K562 (cell line): ENCODE measurements around the gene SERPINB12. TPM values are rescaled to one million over a fixed set of nuclear protein-coding genes. Genes with fewer than 3 reads are reported as not detected.

Experiments used
- ATAC-seq: fragments of 200-7000 bp; cut with Tn5 transposase; 3 replicates; pipeline ENCODE4 v1.9.1; 2020; ENCODE audit warnings: moderate library complexity
- BruUV-seq: library from RNA; stranded (reverse); fragments of 400-500 nt; replicated peaks from 2 replicates; lab custom pipeline; 2021; lab: Mats Ljungman, UMichigan
- CTCF ChIA-PET: fragments of 300-600 bp; formaldehyde crosslinking; extraction: SDS; loops from one replicate; lab custom pipeline; 2021; ENCODE audit warnings: low intra/inter-chr PET ratio; lab: Yijun Ruan, JAX
- POLR2A ChIA-PET: fragments of 300-600, 350-650 bp; sonication (Branson Sonifier 250); formaldehyde crosslinking; extraction: SDS; loops from one replicate; lab custom pipeline; 2021; ENCODE audit warnings: antibody characterized with exemption, inconsistent platforms; lab: Yijun Ruan, JAX
- DNase-seq, 4 experiments: peaks; one replicate each; pipeline versions ENCODE4 v3.0.0 to v3.0.0-alpha.2; 2011 to 2018; ENCODE audit warnings: low spot score in 3 of 4, mixed read lengths in 3 of 4; ENCODE audit errors: extremely low read depth in 1 of 4
- FAIRE-seq: peaks from 2 replicates; lab custom pipeline; 2011; peaks lifted over from hg19 to GRCh38; lab: Jason Lieb, UNC
- H2AFZ ChIP-seq: 2 replicates; pipeline ENCODE4 v1.6.0; 2011; ENCODE audit warnings: low read depth, low read length, control low read depth, inconsistent platforms
- H3K27ac ChIP-seq: fragments of 200-600 bp; 3 replicates; pipeline ENCODE4 v1.8.0; 2011; ENCODE audit warnings: low read depth, mild to moderate bottlenecking, control low read depth, inconsistent platforms, low read length, moderate library complexity, mixed read lengths; ENCODE audit errors: extremely low read depth
- H3K27me3 ChIP-seq, 2 experiments: fragments of 300-600 bp in 1 of 2; 2 replicates in 1 of 2; 3 replicates in 1 of 2; pipeline versions ENCODE4 v1.6.0 to v1.8.0; 2011; ENCODE audit warnings: inconsistent platforms in 2 of 2, low read length in 2 of 2, mild to moderate bottlenecking in 1 of 2, mixed read lengths in 1 of 2, moderate library complexity in 1 of 2; ENCODE audit not compliant: control insufficient read depth in 2 of 2, insufficient read depth in 2 of 2
- H3K36me3 ChIP-seq: fragments of 300-600 bp; 3 replicates; pipeline ENCODE4 v1.8.0; 2011; ENCODE audit warnings: mild to moderate bottlenecking, low read length, inconsistent platforms; ENCODE audit not compliant: control insufficient read depth, insufficient read depth
- H3K4me1 ChIP-seq, 2 experiments: fragments of 200-600 bp in 1 of 2; replicated peaks in 1 of 2; 2 replicates in 1 of 2; 3 replicates in 1 of 2; pipeline versions ENCODE4 v1.5.1 to v1.8.0; 2011; ENCODE audit warnings: inconsistent platforms in 2 of 2, low read length in 2 of 2, mild to moderate bottlenecking in 1 of 2, mixed read lengths in 1 of 2, moderate library complexity in 1 of 2; ENCODE audit not compliant: control insufficient read depth in 2 of 2, insufficient read depth in 2 of 2
- H3K4me2 ChIP-seq: 2 replicates; pipeline ENCODE4 v1.6.1; 2011; ENCODE audit warnings: low read length, control low read depth, inconsistent platforms, mixed read lengths; ENCODE audit not compliant: insufficient read depth
- H3K4me3 ChIP-seq: fragments of 200-600 bp; sonication (generic), shearing (Covaris generic); 2 replicates; pipeline ENCODE4 v1.5.1; 2016; ENCODE audit warnings: control low read depth, inconsistent platforms
- H3K79me2 ChIP-seq: fragments of 200-600 bp; 3 replicates; pipeline ENCODE4 v1.8.0; 2011; ENCODE audit warnings: low read length, inconsistent platforms; ENCODE audit not compliant: control insufficient read depth, insufficient read depth
- H3K9ac ChIP-seq, 2 experiments: 2 replicates each; pipeline versions ENCODE4 v1.6.0 to v1.6.1; 2011; ENCODE audit warnings: low read depth in 2 of 2, low read length in 2 of 2, control low read depth in 1 of 2, inconsistent platforms in 1 of 2, mild to moderate bottlenecking in 1 of 2, mixed read lengths in 1 of 2; ENCODE audit not compliant: insufficient read depth in 1 of 2
- H3K9me1 ChIP-seq: one replicate; pipeline ENCODE4 v1.6.0; 2011; ENCODE audit warnings: inconsistent platforms, mild to moderate bottlenecking, low read length, moderate library complexity; ENCODE audit not compliant: control insufficient read depth, insufficient read depth
- H3K9me3 ChIP-seq: replicated peaks from 2 replicates; pipeline ENCODE4 v1.5.1; 2011; ENCODE audit warnings: low read depth, low read length, inconsistent platforms; ENCODE audit not compliant: control insufficient read depth, insufficient read depth
- H4K20me1 ChIP-seq: replicated peaks from 2 replicates; pipeline ENCODE4 v1.6.1; 2011; ENCODE audit warnings: low read length, inconsistent platforms, mixed read lengths; ENCODE audit not compliant: control insufficient read depth, insufficient read depth
- GABPB1 ChIP-seq: sonication (generic); formaldehyde crosslinking; IDR thresholded peaks from 2 replicates; pipeline ENCODE4 v1.8.0; 2022; ENCODE audit warnings: mild to moderate bottlenecking, missing genetic modification reagents
- KLF10 ChIP-seq: fragments of 250-450 bp; sonication (Bioruptor Pico); IDR thresholded peaks from 2 replicates; pipeline ENCODE4 v1.6.1; 2021; ENCODE audit warnings: matching md5 sums
- ZFPM2 ChIP-seq: fragments of 250-450 bp; sonication (Bioruptor Pico); IDR thresholded peaks from 2 replicates; pipeline ENCODE4 v1.5.1; 2022; ENCODE audit warnings: mild to moderate bottlenecking
- ZNF644 ChIP-seq: fragments of 200-800 bp; sonication (Bioruptor generic); IDR thresholded peaks from 2 replicates; pipeline ENCODE4 v1.6.1; 2016; ENCODE audit warnings: low read depth, missing genetic modification characterization, missing compliant biosample characterization
- in situ Hi-C: fragments of 300-500 bp; cut with MboI; formaldehyde crosslinking; loops from 4 replicates; pipeline ENCODE4 v1.15.0; 2018; ENCODE audit warnings: inconsistent platforms, mixed read lengths
- intact Hi-C: fragments of 100-400 bp; cut with micrococcal nuclease; formaldehyde crosslinking; loops from 2 replicates; pipeline ENCODE4 v1.14.2; 2022
- polyA plus RNA-seq, 8 experiments: library from polyadenylated mRNA; depleted of rRNA in 4 of 8; stranded (reverse) in 5 of 8; unstranded in 3 of 8; fragments of >200 nt; fragmentation: Nextera tagmentation in 2 of 8; fragmentation: Illumina TruSeq in 1 of 8; extraction: Ambion mirVana in 2 of 8; extraction: Trizol in 1 of 8; gene quantifications; 2 replicates each; pipeline versions ENCODE4 v1.2.1 to v1.2.3, GENCODE V29; 2011 to 2014; ENCODE audit warnings: inconsistent platforms in 1 of 8, missing spikeins in 1 of 8
- total RNA-seq, 7 experiments: library from RNA; depleted of rRNA in 6 of 7; stranded (reverse); fragments of >200 nt in 6 of 7; fragmentation: Illumina TruSeq in 2 of 7; extraction: Trizol in 2 of 7; gene quantifications; 2 replicates each; pipeline versions ENCODE4 v1.2.1 to v1.2.3, GENCODE V29; 2011 to 2021; ENCODE audit warnings: low replicate concordance in 1 of 7
- TF ChIP-seq, protein P1 (sequence below): sonication (generic); formaldehyde crosslinking; IDR thresholded peaks from 2 replicates; pipeline ENCODE4 v1.9.0; 2022; ENCODE audit warnings: mild to moderate bottlenecking, missing genetic modification reagents
- TF ChIP-seq, protein P2 (sequence below): fragments of 450-650 bp; formaldehyde crosslinking; IDR thresholded peaks from 2 replicates; pipeline ENCODE4 v1.4.0; 2020; ENCODE audit warnings: mild to moderate bottlenecking, moderate library complexity

SERPINB12 gene
- total and polyA plus RNA-seq, 9 of the 15 experiments (the other 6 are each of a cell fraction or from before 2014, with no cell fraction given), result not detected

DNA sequence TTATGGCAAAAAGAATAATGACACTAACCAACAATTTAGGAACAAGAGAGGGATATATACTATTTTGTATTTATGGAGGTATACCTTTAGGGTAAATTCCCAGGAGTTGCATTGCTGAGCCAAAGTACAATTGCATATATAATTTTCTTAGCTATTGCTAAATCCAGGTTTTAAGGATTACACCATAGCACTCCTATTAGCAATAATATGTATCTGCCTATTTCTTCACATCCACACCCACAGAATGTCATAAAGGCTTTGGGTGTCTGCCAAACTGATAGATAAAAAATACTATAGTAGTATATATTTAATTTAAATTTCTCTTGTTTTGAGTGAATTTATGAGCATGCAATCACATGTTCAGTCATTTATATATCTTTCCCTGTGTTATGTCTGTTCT lies 33.5 kb downstream of the SERPINB12 start:
- POLR2A ChIA-PET, result no interaction called here
- H3K4me2 ChIP-seq, result no peak overlapping the region
- no peaks in the 10 kb centered on the region for H3K27me3 ChIP-seq
- DNase-seq (no peak), ATAC-seq (no peak), FAIRE-seq (no peak)
- no peaks in the 10 kb centered on the region for H3K9me3 ChIP-seq
- no peak overlapping the region for H3K9ac ChIP-seq
- H3K4me1 ChIP-seq, result no peaks in the 10 kb centered on the region
- H2AFZ ChIP-seq, result no peak overlapping the region
- CTCF ChIA-PET, result no interaction called here
- no peak overlapping the region for H3K4me3 ChIP-seq
- in situ Hi-C loops (no loop called here), intact Hi-C loops (loop anchor here (10.0 kb wide), 1 partner anchor 551 kb away; no protein-coding TSS in a partner anchor)
- no peaks in the 10 kb centered on the region for H3K9me1 ChIP-seq
- H3K36me3 ChIP-seq, result no peaks in the 10 kb centered on the region
- no peak overlapping the region for H3K27ac ChIP-seq
- TF ChIP-seq, protein P1, sequence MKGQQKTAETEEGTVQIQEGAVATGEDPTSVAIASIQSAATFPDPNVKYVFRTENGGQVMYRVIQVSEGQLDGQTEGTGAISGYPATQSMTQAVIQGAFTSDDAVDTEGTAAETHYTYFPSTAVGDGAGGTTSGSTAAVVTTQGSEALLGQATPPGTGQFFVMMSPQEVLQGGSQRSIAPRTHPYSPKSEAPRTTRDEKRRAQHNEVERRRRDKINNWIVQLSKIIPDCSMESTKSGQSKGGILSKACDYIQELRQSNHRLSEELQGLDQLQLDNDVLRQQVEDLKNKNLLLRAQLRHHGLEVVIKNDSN (CRISPR knock-in tag), result no peak
- TF ChIP-seq GABPB1 (CRISPR knock-in tag) (no peak), ZNF644 (no peak), KLF10 (CRISPR knock-in tag) (no peak), ZFPM2 (no peak)
- TF ChIP-seq, protein P2, sequence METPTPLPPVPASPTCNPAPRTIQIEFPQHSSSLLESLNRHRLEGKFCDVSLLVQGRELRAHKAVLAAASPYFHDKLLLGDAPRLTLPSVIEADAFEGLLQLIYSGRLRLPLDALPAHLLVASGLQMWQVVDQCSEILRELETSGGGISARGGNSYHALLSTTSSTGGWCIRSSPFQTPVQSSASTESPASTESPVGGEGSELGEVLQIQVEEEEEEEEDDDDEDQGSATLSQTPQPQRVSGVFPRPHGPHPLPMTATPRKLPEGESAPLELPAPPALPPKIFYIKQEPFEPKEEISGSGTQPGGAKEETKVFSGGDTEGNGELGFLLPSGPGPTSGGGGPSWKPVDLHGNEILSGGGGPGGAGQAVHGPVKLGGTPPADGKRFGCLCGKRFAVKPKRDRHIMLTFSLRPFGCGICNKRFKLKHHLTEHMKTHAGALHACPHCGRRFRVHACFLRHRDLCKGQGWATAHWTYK (CRISPR knock-in tag), result no peak
- H4K20me1 ChIP-seq, result no peaks in the 10 kb centered on the region
- H3K79me2 ChIP-seq, result no peaks in the 10 kb centered on the region
- no TSS peak for BruUV-seq
